Large intestine (tissue), 3 donors: ENCODE data around the gene FBN1. TPM values are rescaled to one million over a fixed set of nuclear protein-coding genes. Genes with fewer than 3 reads are reported as not detected.

Source experiments
- DNase-seq, 2 donors: peaks; one replicate each; pipeline versions ENCODE4 v3.0.0 to v3.0.0-alpha.2; 2013
- H3K27ac ChIP-seq: one replicate; pipeline ENCODE4 v1.5.1; 2013; ENCODE audit warnings: low read length
- H3K27me3 ChIP-seq: 2 replicates; pipeline ENCODE4 v1.6.1; 2013; ENCODE audit warnings: low read length; ENCODE audit not compliant: control insufficient read depth, insufficient read depth
- H3K36me3 ChIP-seq: 2 replicates; pipeline ENCODE4 v1.6.1; 2013; ENCODE audit warnings: low read length; ENCODE audit not compliant: control insufficient read depth, insufficient read depth
- H3K4me1 ChIP-seq: one replicate; pipeline ENCODE4 v1.6.1; 2013; ENCODE audit warnings: low read length; ENCODE audit not compliant: control insufficient read depth, insufficient read depth
- H3K4me3 ChIP-seq: one replicate; pipeline ENCODE4 v1.5.1; 2013; ENCODE audit warnings: low read length
- H3K9me3 ChIP-seq: one replicate; pipeline ENCODE4 v1.6.1; 2013; ENCODE audit warnings: mild to moderate bottlenecking, low read depth, low read length, moderate library complexity; ENCODE audit not compliant: control insufficient read depth
- WGBS: methylation state at CpG from one replicate; pipeline ENCODE4 v1.1.5; 2013; ENCODE audit warnings: low lambda C conversion rate; ENCODE audit not compliant: insufficient coverage; 5-methylcytosine and 5-hydroxymethylcytosine counted together
- polyA plus RNA-seq: library from polyadenylated mRNA; unstranded; fragments of 120-200 nt; gene quantifications from one replicate; pipeline ENCODE4 v1.2.1, GENCODE V29; 2013

Gene FBN1
- polyA plus RNA-seq, 1 donor, result 49.6 TPM

DNA sequence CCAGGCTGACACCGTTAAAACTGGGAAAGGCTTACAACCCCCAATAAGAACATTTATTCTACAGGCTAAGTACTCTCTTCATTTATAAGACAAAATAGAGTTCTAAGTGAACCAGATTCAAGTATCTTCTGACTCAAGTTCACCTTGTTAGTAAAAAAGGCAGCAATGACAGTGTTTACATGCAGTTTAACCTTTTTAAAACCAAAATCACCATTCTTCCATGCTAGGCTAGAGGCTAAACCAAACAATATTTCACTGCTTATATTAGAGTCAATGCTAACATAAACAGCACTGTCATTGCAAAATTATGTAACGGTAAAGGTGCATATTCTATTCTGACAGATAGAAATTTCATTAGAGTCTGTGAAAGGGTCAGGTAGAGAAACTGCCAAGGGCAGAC is 118.0 kb downstream of the FBN1 start:
- Histone ChIP-seq H3K36me3 (no peaks in the 10 kb centered on the region), H3K4me3 (no peak overlapping the region), H3K4me1 (no peaks in the 10 kb centered on the region), H3K27me3 (no peaks in the 10 kb centered on the region), H3K9me3 (no peaks in the 10 kb centered on the region), H3K27ac (no peak overlapping the region)
- WGBS, result no CpG with 5 or more reads among the region's 2 CpGs
- DNase-seq, result no peak

DNA sequence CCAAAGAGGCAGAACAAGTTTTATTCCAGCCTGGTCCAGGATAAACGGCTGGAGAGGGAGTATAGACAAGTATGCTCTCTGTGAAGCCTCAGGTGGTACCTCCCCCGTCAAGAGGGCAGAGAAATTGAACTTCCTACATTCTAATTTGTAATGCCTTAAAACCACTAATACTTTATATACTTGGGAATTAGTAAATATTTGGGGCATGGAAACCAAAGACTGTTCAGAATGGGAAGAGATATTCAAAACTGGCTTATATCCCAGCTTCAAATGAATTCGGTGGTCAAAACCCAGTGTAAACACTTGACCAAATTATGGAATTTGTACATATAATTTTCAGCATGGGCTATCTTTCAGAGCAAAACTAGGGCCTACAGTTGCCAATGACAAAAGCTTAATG is 122.6 kb downstream of the FBN1 start:
- Histone ChIP-seq H3K27me3 (no peaks in the 10 kb centered on the region), H3K27ac (no peak overlapping the region), H3K9me3 (no peaks in the 10 kb centered on the region), H3K36me3 (no peaks in the 10 kb centered on the region), H3K4me3 (no peak overlapping the region), H3K4me1 (no peaks in the 10 kb centered on the region)
- DNase-seq, result no peak
- 100% methylated on average over 1 of the region's 3 CpGs for WGBS

DNA sequence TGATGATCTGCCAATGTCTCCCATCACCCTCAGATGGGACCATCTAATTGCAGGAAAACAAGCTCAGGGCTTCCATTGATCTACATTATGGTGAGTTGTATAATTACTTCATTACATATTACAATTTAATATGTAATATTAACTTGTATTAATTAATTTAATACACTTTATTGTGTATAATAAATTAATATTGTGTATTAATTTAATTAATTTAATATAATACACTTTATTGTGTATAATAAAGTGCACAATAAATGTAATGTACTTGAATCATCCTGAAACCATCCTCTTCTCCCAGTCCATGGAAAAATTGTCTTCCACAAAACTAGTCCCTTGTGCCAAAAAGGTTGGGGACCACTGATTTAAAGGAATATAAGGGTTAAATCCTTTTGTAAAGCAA is 123.4 kb downstream of the FBN1 start:
- no peaks in the 10 kb centered on the region for H3K4me1 ChIP-seq
- H3K9me3 ChIP-seq, result no peaks in the 10 kb centered on the region
- no peak for DNase-seq
- H3K27me3 ChIP-seq, result no peaks in the 10 kb centered on the region
- no peak overlapping the region for H3K27ac ChIP-seq
- no peak overlapping the region for H3K4me3 ChIP-seq
- peaks cover 1% of the 10 kb centered on the region for H3K36me3 ChIP-seq

DNA sequence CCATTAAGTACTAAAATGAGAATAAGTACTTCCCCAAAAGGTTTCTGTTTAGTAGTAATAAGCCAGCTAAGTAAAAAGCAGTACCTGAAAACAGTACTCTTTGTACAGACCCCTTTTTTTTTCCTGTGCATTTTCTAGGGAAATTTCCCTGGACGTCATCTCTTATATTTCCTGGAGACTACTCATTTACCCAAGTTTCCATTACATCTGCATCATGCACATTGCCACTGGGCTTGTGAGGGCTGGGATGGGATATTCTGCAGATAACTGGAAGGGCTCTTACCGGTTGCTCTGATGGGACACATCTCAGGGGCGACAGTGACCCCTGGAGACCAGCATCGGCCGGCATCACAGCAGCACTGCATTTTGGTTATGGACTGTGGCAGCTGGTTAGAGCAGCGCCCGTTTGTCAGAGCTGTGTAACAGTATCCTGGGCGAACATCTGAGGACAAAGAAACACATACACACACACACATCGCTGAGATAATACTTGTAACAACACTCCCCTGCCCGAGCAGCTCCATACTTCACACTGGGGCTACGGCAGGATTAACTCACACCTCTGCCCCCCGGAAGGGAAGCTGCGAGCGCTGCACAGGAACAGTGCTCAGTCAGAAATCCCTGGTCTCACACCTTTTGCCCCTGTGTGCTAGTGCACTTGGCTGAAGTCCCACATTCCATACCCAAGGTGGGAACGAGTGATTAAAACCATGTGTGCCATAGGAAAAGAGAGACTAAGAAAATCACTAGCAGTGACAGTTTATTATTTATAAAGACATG is 124.9 kb downstream of the FBN1 start:
- WGBS, result no CpG with 5 or more reads among the region's 15 CpGs
- H3K27me3 ChIP-seq, result no peaks in the 10 kb centered on the region
- no peak overlapping the region for H3K27ac ChIP-seq
- H3K4me3 ChIP-seq, result no peak overlapping the region
- no peaks in the 10 kb centered on the region for H3K9me3 ChIP-seq
- H3K4me1 ChIP-seq, result no peaks in the 10 kb centered on the region
- no peak for DNase-seq
- H3K36me3 ChIP-seq, result peaks cover 3% of the 10 kb centered on the region

DNA sequence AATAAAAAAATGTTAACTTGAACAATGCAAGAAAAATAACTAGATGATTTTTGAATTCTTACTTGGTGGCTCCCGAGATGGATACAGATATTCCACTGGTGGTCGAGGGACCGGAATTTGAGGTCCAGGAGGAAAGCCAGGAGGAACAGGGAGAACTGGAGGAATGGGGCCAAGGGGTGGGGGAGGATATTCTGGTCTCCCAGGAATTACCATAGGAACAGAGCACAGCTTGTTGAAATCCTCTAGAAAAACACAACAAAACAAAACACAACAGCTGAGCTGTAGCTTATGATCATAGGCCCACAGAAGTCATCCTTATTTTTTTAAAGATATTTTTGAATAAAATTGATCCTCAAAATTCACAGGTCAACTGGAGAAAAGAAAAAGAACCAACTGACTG is 129.4 kb downstream of the FBN1 start:
- H3K9me3 ChIP-seq, result no peaks in the 10 kb centered on the region
- no peak for DNase-seq
- no peaks in the 10 kb centered on the region for H3K4me1 ChIP-seq
- H3K27ac ChIP-seq, result no peak overlapping the region
- no CpG with 5 or more reads among the region's 3 CpGs for WGBS
- H3K4me3 ChIP-seq, result no peak overlapping the region
- H3K27me3 ChIP-seq, result no peaks in the 10 kb centered on the region
- H3K36me3 ChIP-seq, result peaks cover 8% of the 10 kb centered on the region

DNA sequence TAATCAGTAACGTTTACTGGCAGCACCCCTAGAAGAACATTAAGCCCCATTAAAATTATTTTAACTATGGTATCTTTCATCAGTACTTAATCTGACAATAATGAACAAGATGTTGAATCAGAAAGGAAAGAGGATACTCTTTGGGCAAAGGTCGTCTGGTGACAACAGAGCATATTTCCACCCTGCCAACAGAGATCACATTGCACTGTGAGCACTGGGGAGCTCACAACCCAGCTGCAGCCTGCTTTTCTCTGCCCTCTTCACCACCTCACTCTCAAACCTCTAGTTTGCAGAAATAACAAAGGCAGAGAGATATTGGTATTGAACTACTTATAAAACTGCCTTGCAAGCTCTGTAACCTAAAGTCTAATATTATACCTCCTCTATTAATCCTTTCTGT is 130.0 kb downstream of the FBN1 start:
- no peaks in the 10 kb centered on the region for H3K4me1 ChIP-seq
- H3K9me3 ChIP-seq, result no peaks in the 10 kb centered on the region
- no peaks in the 10 kb centered on the region for H3K27me3 ChIP-seq
- DNase-seq, result no peak
- H3K4me3 ChIP-seq, result no peak overlapping the region
- H3K36me3 ChIP-seq, result peaks cover 12% of the 10 kb centered on the region
- no CpG with 5 or more reads among the region's 2 CpGs for WGBS
- H3K27ac ChIP-seq, result no peak overlapping the region

DNA sequence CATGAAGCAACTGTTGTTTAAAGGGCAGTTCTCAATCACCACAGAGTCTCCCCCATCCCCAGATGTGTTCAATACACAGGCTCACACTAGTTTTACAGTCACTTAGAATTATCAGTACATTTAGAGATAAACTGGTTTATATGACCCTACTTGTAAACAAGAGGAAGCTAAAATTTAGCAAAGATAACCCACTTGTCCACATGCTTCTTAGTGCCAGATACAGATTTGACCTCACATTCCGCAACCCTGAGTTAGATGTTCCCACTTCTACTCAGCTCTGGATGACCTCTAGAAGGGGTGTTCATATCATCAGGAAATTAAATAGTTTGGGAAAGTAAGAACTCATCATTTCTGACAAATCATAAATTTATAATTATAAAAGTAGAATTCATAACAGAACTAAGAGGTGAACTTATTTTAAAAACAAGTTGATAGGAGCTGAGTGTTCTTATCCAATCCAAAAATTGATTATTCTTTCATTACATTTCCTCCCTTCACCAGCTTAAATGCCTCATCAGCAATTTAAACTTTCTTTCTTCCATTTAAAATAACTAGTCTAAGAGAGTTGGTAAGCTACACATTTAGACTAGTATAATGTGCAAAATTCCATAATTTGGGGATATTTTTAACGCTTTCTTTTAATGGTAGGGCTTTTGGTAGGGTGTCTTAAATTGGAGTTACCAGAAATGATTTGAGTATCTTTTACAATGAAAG is 131.2 kb downstream of the FBN1 start:
- WGBS, result 100% methylated on average over 1 of the region's 2 CpGs
- H3K36me3 ChIP-seq, result peaks cover 12% of the 10 kb centered on the region
- H3K4me3 ChIP-seq, result no peak overlapping the region
- H3K9me3 ChIP-seq, result no peaks in the 10 kb centered on the region
- no peak for DNase-seq
- no peaks in the 10 kb centered on the region for H3K27me3 ChIP-seq
- no peak overlapping the region for H3K27ac ChIP-seq
- H3K4me1 ChIP-seq, result no peaks in the 10 kb centered on the region

DNA sequence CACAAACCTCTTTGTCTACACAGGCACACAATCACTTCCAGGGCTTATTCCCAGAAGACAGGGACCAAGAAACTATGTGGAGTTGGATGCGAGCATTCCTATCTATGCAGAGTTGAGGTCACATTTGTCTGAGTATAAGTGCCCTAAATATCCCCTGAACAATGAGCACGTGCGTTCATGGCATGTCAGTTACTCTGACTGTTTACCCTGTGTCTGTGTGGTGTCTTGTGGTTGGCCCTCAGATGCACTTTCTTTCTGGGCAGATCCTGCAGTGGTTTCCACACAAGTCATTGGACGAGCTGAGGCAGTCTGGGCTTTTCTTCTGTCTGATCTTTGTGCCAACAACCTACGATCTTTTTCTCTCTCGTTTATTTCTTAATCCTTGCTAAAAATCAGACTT is 134.5 kb downstream of the FBN1 start:
- Histone ChIP-seq H3K4me3 (no peak overlapping the region), H3K27ac (no peak overlapping the region), H3K36me3 (peaks cover 11% of the 10 kb centered on the region), H3K4me1 (no peaks in the 10 kb centered on the region), H3K27me3 (no peaks in the 10 kb centered on the region), H3K9me3 (no peaks in the 10 kb centered on the region)
- DNase-seq, result no peak
- 93% methylated on average over 2 of the region's 6 CpGs for WGBS

DNA sequence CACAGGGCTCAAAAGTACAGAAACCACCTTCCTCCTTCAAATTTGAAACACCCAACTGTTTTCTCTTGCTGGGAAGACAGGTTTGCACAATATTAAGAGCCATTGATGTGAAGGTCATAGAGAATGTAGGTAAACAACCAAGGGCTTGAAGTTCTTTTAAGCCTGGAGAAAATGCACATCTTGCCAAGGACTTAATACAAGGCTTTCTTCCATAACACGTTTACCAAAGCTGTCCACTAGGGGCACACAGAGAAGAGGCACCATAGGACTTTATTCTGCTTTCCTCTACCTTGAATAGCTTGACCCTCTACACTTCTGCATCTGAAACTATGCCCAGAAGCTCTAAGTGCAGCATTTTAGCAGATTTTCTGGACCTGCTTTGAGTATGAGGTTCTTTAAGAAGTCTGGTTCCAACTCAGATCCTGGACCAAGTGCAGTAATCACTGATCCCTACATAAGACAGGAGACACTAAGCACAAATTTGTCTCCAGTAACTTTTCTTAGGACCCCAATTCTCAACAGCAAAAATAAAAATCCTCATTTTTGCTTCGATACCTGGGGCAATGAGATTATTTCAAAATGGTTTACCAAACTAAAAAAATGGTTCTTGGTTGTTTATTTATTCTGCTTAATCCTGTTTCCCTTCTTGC is 138.0 kb downstream of the FBN1 start:
- DNase-seq, result peak; percentile 13

DNA sequence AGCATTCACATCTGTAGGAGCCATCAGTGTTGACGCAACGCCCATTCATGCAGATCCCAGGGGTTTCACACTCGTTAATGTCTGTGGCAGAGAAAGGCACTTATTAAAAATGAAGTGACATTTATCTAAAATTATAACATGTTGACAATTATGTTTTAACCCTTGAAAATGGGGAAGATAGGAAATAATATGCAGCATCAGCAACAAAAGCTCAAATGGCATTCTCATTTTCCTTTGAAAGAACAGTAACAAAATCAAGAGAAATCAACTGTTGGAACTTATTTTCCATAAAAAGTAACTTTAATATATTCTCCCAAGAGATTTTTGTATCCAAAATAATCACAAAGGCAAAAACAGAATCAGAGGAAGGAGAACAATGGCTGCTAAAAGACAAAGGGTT is 140.4 kb downstream of the FBN1 start:
- no peak for DNase-seq
- H3K36me3 ChIP-seq, result peaks cover 11% of the 10 kb centered on the region
- no CpG with 5 or more reads among the region's 3 CpGs for WGBS
- no peaks in the 10 kb centered on the region for H3K27me3 ChIP-seq
- no peaks in the 10 kb centered on the region for H3K9me3 ChIP-seq
- H3K4me1 ChIP-seq, result no peaks in the 10 kb centered on the region
- H3K27ac ChIP-seq, result no peak overlapping the region
- H3K4me3 ChIP-seq, result no peak overlapping the region

More for the DNA sequence above, 138.0 kb downstream of the FBN1 start:
- H3K27ac ChIP-seq, result no peak overlapping the region
- H3K27me3 ChIP-seq, result no peaks in the 10 kb centered on the region
- 100% methylated on average over 1 of the region's 2 CpGs for WGBS
- peaks cover 11% of the 10 kb centered on the region for H3K36me3 ChIP-seq
- no peaks in the 10 kb centered on the region for H3K4me1 ChIP-seq
- no peak overlapping the region for H3K4me3 ChIP-seq
- no peaks in the 10 kb centered on the region for H3K9me3 ChIP-seq
